ENCODE data around the gene POLD4. TPM values are rescaled to one million over a fixed set of nuclear protein-coding genes. Genes with fewer than 3 reads are reported as not detected.

Gene POLD4
- total RNA-seq, 1 experiment from 2014 or later = 44.2 TPM

DNA sequence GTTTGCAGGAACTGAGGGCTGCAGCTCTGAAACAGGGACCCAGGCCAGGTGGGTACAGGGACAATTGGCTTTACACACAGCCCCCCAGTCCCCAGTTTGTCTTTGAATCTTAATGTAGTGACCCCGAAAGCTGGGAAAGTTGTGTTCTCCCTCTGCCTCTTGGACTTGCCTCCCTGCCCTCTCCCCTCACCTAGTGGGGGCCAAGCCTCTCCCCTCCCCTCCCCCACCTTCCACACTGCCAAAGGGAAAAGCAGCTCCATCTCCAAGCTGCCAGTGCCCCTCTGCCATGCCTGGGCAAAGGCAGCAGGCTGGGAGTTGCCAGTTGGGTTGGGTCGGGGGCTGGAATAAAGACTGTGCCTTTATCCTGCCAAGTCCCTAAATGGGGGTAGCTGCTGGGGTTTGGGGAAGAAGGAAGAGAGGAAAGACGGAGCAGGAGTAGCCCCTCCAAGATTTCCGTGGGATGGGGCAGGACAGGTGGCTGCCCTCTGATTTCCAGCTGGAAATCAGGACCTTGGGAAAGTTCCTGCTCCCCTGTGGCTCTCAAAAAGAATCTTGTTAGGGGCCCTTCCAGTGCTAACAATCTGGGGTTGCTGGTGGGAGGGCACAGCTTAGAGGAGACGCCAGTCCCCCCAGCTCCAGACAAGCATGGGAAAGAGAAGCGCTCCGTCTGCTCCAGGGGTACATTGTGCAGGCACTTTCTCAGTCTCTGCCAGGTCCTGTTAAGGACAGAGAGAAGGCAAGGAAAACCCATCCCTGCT, 22.9 kb upstream of the POLD4 start (continued):
- TF ChIP-seq REST (IDR thresholded peaks at IDR 0.05; ENCODE audit: low read depth) (no peak), YY1 (IDR thresholded peaks at IDR 0.05; ENCODE audit: extremely low read depth, insufficient replicate concordance, low read depth, low read length) (no peak), CBX3 (IDR thresholded peaks at IDR 0.05; ENCODE audit: low read depth) (no peak), SRF (IDR thresholded peaks at IDR 0.05; ENCODE audit: low read depth) (no peak), EGR1 (IDR thresholded peaks at IDR 0.05; ENCODE audit: low read depth) (no peak), ZFX (IDR thresholded peaks at IDR 0.05) (no peak), ELF1 (IDR thresholded peaks at IDR 0.05; ENCODE audit: borderline replicate concordance, low read depth) (no peak), SP1 (IDR thresholded peaks at IDR 0.05; ENCODE audit: low read depth) (no peak), TCF7L2 (IDR thresholded peaks at IDR 0.05; ENCODE audit: borderline replicate concordance, extremely low read depth, insufficient read depth, insufficient read length) (no peak), SIN3A (IDR thresholded peaks at IDR 0.05; ENCODE audit: low read depth) (no peak)
- TF ChIP-seq, protein P1, sequence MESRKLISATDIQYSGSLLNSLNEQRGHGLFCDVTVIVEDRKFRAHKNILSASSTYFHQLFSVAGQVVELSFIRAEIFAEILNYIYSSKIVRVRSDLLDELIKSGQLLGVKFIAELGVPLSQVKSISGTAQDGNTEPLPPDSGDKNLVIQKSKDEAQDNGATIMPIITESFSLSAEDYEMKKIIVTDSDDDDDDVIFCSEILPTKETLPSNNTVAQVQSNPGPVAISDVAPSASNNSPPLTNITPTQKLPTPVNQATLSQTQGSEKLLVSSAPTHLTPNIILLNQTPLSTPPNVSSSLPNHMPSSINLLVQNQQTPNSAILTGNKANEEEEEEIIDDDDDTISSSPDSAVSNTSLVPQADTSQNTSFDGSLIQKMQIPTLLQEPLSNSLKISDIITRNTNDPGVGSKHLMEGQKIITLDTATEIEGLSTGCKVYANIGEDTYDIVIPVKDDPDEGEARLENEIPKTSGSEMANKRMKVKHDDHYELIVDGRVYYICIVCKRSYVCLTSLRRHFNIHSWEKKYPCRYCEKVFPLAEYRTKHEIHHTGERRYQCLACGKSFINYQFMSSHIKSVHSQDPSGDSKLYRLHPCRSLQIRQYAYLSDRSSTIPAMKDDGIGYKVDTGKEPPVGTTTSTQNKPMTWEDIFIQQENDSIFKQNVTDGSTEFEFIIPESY (IDR thresholded peaks at IDR 0.05; ENCODE audit: extremely low read depth, insufficient replicate concordance, low read length) = no peak
